ENCODE measurements around the gene STK36. TPM values are rescaled to one million over a fixed set of nuclear protein-coding genes. Genes with fewer than 3 reads are reported as not detected.

The STK36 gene
- total RNA-seq, 1 donor from 2014 or later: 7.5 TPM

DNA sequence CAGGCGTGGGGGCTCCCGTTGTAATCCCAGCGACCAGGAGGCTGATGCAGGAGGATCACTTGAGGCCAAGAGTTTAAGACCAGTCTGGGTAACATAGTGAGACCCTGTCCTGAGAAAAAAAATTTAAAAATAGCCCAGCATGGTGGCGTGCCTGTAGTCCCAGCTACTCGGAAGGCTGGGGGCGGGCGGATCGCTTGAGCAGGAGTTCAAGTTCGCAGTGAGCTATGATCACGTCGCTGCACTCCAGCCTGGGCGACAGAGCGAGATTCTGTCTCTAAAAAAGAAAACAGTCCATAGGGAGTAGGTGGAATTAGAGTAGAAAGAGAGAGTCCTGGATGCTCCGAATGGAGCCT is 38.4 kb downstream of the STK36 start:
- DNase-seq (ENCODE audit: missing footprints): no peak
- peak; percentile 1 for ATAC-seq
- intact Hi-C loops (cut with DNase I): loop anchor here (2.0 to 5.0 kb wide), 2 partner anchors 72 to 136 kb away; partner anchors contain the start of gene CYP27A1

DNA sequence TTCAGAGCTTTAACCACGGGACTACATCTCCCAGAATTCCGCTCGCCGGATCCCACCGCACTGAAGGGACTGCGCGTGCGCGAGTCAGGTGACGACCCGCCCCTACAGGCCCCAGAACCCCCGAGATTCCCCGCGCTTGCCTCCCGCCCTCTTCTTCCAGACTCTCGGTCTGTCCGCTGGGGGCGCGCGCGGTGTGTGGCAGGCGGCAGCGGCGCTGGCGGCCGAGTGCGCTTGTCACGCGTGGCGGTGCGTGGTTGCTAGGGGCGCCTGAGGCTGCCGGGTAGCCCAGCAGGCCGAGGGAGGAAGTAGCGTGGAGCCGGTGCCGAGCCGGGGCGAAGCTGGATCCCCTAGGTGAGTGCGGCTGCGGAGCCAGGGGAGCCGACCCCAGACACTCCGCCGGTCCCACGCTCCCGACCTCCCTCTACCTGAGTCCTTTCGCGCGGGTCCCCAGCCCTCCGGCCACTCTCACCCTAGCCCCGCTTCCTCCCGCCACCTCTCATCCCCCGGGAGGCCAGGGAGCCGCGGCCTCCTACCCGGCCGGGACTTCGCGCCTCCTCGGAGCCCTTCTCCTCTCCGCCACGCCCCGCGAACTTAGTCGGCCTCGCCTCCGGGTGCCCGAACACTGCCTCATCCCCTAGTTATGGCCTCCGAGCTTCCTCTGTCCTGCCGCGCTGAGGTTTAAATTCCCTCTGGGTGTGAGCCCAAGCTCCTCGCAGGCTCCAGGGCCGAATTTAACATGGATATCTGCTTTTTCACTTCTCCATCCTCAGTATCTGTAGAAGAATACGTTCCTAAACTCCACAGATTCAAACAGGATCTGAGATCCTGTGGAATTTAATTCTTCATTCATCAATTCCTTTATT is 39.0 kb downstream of the STK36 start, which contains the start of gene TTLL4:
TSS of gene TTLL4 (plus strand) at position 149 of the 863 bp plus-strand sequence. CDS start 26,842 bp downstream, outside the sequence.
- ATAC-seq (peak; percentile 99), DNase-seq (ENCODE audit: missing footprints) (peak; percentile 100)
- intact Hi-C loops (cut with DNase I): loop anchor here (2.0 to 5.0 kb wide), 2 partner anchors 71 to 136 kb away; partner anchors contain the start of gene CYP27A1

DNA sequence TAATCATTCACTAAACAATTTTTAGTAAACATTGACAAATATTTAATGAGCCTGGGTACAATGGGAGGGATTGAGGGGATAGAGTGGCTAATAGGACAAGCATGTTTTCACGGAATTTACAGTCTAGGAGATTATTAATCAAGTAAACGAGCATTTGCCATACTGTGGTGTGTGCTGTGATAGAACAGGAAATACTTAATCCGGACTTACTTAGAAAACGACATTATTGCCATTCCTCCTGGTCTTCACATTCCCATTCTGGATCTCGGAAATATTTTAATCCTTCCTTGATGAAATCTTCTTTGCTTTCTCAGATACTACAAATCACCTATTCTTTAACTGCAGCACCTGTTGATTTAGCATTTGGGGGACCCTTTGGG is 39.7 kb downstream of the STK36 start:
- no peak for ATAC-seq
- DNase-seq (ENCODE audit: missing footprints): no peak
- intact Hi-C loops (cut with DNase I): loop anchor here (2.0 to 5.0 kb wide), 2 partner anchors 71 to 135 kb away; partner anchors contain the start of gene CYP27A1

DNA sequence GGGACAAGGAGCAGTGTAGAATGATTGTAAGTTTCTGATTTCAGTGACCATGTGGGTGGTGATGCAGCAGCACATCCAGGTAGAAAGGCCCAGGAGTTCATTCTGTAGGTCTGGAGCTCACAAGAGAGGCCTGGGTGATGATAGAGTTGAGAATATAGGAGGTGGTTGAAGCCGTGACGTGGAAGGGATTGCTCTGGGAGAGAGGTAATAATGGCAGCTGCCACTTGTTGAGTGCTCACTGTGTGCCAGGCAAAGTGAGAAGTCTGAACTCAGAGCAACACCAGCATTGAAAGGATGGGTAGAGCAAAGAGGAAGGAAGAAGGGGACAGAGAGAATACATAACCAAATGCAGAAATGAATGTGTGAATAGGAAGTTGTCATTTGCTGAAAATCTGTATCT is 42.0 kb downstream of the STK36 start:
- intact Hi-C loops (cut with DNase I): loop anchor here (5.0 kb wide), 1 partner anchor 68 kb away; the partner anchor contains the start of gene CYP27A1
- ATAC-seq: no peak
- no peak for DNase-seq (ENCODE audit: missing footprints)

DNA sequence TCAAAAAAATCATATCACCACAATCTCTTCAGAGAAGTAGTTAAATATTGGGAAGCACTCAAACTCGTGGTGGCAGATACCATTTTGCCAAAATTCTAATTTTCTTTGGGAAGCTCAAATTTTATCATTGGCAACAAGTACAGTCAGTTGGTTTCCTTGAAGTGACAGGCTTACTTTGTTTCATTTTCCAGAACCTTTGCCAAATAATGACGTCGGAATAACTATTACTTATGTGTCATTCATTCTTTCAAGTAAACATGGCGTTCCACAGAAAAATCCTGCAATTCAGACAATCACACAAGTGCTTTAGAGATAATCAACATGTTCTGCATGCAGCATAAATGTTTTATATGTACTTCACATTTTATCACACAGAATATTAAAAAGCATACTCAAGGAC is 44.2 kb downstream of the STK36 start:
- ATAC-seq (no peak), DNase-seq (ENCODE audit: missing footprints) (no peak)
- intact Hi-C loops (cut with DNase I): no loop called here

DNA sequence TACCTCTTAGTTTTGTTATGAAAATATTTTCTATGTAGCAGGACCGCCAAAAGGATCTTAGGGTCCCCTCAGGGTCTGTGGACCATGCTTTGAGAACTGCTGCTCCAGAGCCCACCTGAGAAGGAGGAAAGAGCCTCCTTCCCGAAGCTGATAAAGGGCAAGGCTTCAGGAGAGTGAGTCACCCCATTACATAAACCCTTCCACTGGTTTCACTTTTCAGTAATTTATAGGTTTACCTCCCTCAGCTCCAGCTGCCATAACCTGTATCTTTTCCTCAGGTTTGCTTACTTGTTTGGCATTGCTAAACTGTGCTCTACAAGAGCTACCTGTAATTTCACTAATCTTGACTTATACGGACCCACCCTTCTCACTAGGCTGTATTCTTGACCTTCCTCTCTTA is 45.4 kb downstream of the STK36 start:
- DNase-seq (ENCODE audit: missing footprints) (no peak), ATAC-seq (no peak)
- intact Hi-C loops (cut with DNase I): no loop called here

DNA sequence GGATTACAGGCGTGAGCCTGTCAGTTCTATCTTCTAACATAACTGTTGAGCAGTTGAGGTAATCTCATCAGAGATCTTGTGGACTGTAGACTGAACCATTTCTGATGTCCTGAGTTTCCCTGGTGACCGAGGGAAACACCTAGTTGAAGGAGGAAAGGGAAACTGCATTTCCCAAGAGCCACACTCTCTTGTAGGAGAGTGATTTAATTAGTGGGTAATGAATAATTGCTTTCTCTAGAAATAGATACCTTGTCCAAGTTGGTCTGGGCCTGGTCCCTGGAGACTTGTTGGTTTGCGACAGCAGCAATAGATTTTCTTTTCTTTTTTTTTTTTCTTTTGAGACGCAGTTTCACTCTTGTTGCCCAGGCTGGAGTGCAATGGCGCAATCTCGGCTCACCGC is 46.2 kb downstream of the STK36 start:
- DNase-seq (ENCODE audit: missing footprints) (no peak), ATAC-seq (no peak)
- intact Hi-C loops (cut with DNase I): no loop called here

DNA sequence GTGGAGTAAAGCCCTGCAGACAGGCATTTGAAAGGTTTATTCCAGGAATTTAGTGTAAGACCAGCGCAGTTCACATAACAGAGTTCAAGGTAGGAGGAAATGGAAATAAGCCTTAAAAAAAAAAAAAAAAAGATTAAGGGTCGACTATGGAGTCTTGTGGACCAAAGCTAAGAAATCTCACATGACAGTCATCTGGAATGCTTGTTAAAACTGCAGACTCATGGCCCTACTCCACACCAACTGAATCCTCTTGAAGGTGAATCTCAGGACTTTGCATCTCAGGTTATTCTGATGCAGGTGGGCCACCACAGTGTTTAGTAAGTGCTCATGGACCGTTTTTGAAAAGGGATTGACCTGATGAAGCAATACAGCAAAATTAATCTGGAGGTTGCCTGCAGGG is 47.6 kb downstream of the STK36 start:
- no peak for DNase-seq (ENCODE audit: missing footprints)
- no peak for ATAC-seq
- intact Hi-C loops (cut with DNase I): no loop called here

DNA sequence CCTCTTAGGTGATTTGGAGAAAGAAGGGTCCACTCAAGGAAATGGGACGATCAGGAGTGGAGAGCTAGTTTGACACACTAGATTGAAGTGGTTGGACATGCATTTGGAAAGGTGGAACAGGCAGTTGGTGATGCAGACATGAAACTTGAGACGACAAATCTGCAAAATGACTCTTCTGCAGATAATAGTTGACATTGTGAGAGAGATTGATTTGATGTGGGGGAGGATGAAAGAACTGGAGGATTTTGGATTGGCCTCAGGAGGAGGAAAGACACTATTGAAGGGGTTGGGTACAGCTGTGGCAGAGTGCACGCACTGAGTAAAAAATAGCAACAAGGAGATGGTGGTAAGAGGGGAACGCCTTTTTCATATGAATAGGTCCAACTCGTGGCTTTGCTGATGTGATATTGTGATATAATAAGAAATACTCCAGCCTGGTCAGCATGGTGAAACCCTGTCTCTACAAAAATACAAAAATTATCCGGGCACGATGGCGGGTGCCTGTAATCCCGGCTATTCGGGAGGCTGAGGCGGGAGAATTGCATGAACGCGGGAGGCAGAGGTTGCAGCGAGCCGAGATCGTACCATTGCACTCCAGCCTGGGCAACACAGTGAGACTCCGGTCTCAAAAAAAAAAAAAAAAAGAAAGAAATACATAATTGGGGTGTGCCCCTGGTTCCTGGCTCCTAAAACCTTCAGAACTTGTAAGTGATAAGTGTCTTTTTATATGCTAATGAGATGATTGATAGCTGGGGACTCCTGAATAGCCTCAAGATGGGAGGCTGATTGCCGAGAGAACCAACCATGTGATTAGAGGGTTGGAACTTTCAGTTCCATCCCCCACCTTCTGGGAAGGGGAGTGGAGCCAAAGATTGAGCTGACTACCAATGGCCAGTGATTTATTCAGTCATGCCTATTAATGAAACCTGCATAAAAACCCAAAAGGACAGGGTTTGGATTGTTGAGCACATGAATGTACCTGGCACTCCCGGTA is 48.5 kb downstream of the STK36 start:
- DNase-seq (ENCODE audit: missing footprints) (no peak), ATAC-seq (no peak)
- intact Hi-C loops (cut with DNase I): no loop called here

DNA sequence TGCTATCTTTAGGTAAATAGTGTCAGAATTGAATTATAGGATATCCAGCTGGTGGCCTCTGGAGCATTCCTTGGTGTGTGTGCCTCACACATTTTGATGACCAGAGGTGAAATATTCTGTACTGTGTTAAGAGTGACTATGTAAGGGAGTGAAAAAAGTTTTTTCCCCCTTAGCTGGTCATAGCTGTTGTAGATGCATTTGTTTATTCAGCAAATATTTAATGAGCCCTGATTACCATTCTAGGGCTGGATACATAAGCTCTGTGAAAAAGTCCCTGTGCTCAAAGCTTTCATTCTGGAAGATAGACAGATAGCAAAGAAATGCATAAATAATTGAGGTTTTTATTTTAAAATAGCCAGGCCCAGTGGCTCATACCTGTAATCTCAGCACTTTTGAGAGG is 49.6 kb downstream of the STK36 start:
- ATAC-seq: no peak

DNA sequence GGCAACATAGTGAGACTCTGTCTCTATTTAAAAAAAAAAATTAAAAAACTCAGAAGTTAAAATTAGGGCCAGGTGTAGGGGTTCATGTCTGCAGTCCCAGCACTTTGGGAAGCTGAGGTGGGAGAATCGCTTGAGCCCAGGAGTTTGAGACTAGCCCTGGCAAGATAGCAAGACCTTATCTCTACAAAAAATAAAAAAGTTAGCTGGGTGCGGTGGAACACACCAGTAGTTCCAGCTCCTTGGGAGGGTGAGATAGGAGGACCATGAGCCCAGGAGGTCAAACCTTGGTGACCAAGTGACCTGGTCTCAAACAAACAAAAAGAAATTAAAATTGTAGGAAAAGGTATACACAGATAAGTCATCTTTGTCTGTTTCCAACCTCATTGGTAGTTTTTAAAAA is 50.0 kb downstream of the STK36 start:
- intact Hi-C loops (cut with DNase I): no loop called here
- DNase-seq (ENCODE audit: missing footprints): no peak

More for the DNA sequence above, 49.6 kb downstream of the STK36 start:
- no peak for DNase-seq (ENCODE audit: missing footprints)
- intact Hi-C loops (cut with DNase I): no loop called here

DNA sequence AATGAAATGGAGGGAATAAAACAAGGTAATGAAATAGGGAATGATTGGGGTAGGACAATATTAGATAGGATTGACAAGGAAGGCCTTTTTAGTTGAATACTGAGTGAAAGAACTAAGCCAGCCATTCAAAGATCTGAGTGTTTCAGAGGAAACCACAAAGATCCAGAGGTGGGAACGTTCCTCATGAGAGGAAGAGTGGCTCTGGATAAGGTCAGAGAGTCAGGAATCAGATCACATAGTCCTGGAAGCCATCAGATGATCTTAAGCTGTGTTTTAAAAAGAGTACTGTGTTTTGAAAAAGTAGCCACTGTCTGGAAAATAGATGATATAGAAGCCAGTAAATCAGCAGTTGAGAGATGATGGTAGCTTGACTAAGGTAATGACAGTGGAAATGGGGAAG is 50.5 kb downstream of the STK36 start:
- no peak for ATAC-seq
- no peak for DNase-seq (ENCODE audit: missing footprints)
- intact Hi-C loops (cut with DNase I): no loop called here

More for the DNA sequence above, 50.0 kb downstream of the STK36 start:
- no peak for ATAC-seq

DNA sequence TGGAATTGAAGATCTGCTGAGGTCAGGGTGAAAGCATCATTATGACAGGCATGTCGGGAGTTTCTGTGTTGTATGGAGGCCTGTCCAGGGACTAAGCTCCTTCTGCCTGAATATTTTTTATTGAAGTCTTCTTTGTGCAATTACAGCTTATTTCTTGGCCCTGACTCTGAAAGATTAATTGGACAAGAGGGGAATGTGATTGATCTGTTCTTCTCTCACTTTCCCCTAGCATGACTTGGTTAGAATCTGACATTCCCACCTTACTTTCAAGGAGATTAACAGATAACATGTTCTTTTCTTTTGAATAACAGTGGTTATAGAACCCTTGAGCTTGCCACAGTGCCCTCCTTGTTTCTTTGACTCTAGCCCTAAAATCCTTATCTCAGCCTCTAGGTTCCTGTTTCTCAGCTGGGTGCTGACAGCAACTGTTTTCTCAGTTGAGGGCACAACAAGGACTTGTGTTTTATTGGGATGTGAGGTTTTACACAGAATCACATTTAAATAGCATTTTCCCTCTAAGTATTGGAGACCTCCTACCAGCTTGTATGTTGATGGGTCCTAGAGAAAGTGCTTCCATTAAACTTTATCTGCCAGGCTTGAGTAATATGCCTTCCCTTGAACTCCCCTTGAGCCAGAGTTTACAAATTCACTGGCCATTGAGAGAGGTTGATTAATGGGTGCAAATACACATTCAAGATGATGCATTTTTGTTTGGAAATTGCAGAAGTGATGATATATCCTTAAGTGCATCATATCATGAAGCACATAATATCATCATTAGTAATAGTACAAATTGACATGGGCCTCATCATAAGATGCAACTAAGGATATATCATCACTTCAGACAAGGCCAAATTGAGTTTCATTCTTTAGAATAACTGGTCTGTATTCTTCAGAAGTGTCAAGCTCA is 51.2 kb downstream of the STK36 start:
- DNase-seq (ENCODE audit: missing footprints) (no peak), ATAC-seq (no peak)
- intact Hi-C loops (cut with DNase I): no loop called here

DNA sequence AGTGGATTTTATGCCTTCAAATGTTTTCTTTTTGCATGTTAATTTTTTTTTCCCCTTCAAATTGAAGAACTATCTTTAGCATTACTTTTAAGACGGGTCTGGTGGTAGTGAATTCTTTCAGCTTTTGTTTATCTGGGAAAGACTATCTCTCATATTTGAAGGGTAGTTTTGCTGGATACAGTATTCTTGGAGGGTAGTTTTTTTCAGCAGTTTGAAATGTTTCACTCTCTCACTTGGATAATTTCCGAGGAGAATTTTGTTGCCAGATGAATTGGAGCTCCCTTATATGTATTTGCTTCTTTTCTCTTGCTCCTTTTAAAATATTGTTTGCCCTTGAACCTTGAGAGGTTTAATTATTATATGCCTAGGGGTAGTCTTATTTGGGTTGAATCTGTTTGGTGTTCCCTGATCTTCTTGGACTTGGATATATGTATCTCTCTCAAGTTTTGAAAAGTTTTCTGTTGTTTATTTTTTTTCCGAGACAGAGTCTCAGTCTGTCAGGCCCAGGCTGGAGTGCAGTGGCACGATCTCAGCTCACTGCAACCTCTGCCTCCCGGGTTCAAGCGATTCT is 54.2 kb downstream of the STK36 start:
- no peak for ATAC-seq
- no peak for DNase-seq (ENCODE audit: missing footprints)
- intact Hi-C loops (cut with DNase I): no loop called here

DNA sequence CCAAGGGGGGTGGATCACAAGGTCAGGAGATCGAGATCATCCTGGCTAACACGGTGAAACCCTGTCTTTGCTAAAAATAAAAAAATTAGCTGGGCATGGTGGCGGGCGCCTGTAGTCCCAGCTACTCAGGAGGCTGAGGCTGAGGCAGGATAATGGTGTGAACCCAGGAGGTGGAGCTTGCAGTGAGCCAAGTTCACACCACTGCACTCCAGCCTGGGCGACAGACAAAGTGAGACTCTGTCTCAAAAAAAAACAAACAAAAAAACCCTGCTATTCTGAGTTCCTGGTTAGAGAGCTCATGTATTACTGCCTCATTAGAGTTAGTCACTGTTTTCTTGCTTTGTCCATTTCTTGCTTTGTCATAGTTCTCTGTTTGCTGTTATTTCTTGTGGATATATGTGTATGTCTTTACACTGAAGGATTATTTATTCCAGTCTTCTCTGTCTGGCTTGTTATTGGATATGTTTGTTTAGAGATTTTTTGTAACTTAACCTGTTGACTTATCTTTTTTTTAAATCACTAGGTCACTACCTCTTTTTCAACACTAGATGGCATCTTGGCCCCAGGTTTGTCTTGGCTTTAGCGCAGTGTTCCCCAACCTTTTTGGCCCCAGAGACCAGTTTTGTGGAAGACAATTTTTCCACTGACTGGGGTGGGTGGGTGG is 55.7 kb downstream of the STK36 start:
- ATAC-seq (no peak), DNase-seq (ENCODE audit: missing footprints) (no peak)
- intact Hi-C loops (cut with DNase I): no loop called here

DNA sequence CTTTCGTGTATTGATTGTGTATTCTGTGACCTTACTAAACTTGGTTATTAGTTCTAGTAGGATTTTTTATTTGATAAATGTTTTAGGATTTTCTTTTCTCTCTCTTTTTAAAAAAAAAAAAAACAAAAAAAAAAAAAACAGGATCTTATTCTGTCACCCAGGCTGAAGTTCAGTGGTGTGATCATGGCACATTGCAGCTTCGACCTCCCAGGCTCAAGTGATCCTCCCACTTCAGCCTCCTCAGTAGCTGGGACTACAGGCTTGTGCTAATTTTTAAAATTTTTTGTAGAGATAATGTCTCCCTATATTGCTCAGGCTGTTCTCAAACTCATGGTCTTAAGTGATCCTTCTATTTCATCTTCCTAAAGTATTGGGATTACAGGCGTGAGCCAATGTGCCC is 57.8 kb downstream of the STK36 start:
- intact Hi-C loops (cut with DNase I): no loop called here
- no peak for DNase-seq (ENCODE audit: missing footprints)
- no peak for ATAC-seq

DNA sequence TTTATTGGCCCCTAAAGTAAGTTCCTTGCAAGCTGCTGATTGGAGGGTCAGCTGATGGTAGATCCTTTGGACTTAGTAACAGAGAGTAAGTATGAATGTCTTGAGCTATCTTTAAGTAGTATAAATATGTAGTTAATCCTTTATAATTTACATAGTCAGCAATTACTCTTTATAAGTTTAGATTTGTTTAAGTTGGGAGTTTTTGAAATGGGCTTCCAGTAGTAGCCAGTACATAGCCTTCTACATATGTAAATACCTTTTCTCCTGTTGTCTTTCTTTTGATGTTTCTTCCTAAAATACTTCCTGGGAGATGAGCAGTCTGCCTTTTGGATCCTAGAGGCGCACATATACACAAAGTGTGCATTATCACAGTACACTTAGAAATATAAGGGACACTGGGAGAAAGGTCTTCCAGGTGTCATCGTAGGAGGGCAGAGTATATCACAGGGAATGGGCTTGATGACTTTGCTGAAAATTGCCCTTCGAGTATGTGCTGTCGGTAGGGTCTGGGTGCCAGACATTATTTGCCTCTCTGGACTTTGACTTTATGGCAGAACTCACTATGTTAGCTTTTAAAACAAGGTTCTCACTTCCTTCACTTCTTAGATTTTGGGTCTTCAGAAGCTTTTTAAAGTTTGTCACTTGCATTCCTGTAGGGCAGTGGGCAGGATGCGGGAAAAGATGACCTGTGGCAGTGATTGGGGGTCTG is 60.3 kb downstream of the STK36 start:
- ATAC-seq (no peak), DNase-seq (ENCODE audit: missing footprints) (no peak)
- intact Hi-C loops (cut with DNase I): no loop called here

Data from Right ventricle myocardium inferior (tissue), 1 donor.